Medulla oblongata (tissue), 1 donor: ENCODE measurements around the gene ZNF554.
"Not testable (repeated sequence)": the region's sequence is repeated elsewhere in the genome, so short reads cannot be mapped to it uniquely, and the experiment has no call there.

Experiments used
- DNase-seq: peaks from one replicate; pipeline ENCODE4 v3.0.0-alpha.2; 2015; ENCODE audit errors: extremely low spot score

The ZNF554 gene

GRCh38 chr19:2790557-2791271, 29.0 kb upstream of the ZNF554 start:
- DNase-seq: no peak

GRCh38 chr19:2791440-2791839, 28.2 kb upstream of the ZNF554 start:
- DNase-seq: no peak

GRCh38 chr19:2791876-2792275, 27.8 kb upstream of the ZNF554 start:
- DNase-seq: no peak

- DNase-seq: not testable (repeated sequence)
Observed at GRCh38 chr19:2792666-2793065, 27.0 kb upstream of the ZNF554 start.

- no peak for DNase-seq
Observed at GRCh38 chr19:2793126-2793525, 26.5 kb upstream of the ZNF554 start.

GRCh38 chr19:2793577-2793976, 26.1 kb upstream of the ZNF554 start:
- no peak for DNase-seq

GRCh38 chr19:2795827-2796658, 23.6 kb upstream of the ZNF554 start:
- no peak for DNase-seq

- no peak for DNase-seq
Observed at GRCh38 chr19:2796659-2797266, 22.9 kb upstream of the ZNF554 start.

GRCh38 chr19:2797280-2797679, 22.4 kb upstream of the ZNF554 start:
- DNase-seq: no peak

GRCh38 chr19:2798158-2798685, 21.4 kb upstream of the ZNF554 start:
- DNase-seq: no peak

GRCh38 chr19:2798733-2799132, 20.9 kb upstream of the ZNF554 start:
- DNase-seq: no peak

GRCh38 chr19:2799273-2800020, 20.2 kb upstream of the ZNF554 start:
- DNase-seq: no peak

GRCh38 chr19:2800506-2800905, 19.2 kb upstream of the ZNF554 start:
- DNase-seq: no peak

GRCh38 chr19:2802826-2803225, 16.8 kb upstream of the ZNF554 start:
- no peak for DNase-seq

- no peak for DNase-seq
Observed at GRCh38 chr19:2803486-2804155, 16.0 kb upstream of the ZNF554 start.

GRCh38 chr19:2804156-2805004, 15.3 kb upstream of the ZNF554 start:
- DNase-seq: no peak

GRCh38 chr19:2805261-2805900, 14.3 kb upstream of the ZNF554 start:
- no peak for DNase-seq

- DNase-seq: no peak
Observed at GRCh38 chr19:2805991-2806649, 13.5 kb upstream of the ZNF554 start.

- no peak for DNase-seq
Observed at GRCh38 chr19:2806736-2807378, 12.8 kb upstream of the ZNF554 start.
